ENCODE measurements around the gene DCST2. TPM values are rescaled to one million over a fixed set of nuclear protein-coding genes. Genes with fewer than 3 reads are reported as not detected.

The DCST2 gene
- total RNA-seq, 1 experiment from 2014 or later = 0.21 TPM

- intact Hi-C loops (cut with micrococcal nuclease; ENCODE audit: unreplicated experiment) = no loop called here
- CTCF ChIA-PET = no interaction called here
Observed at GRCh38 chr1:155022927-155023236, 10.7 kb downstream of the DCST2 start.

GRCh38 chr1:155022136-155022926 lies 11.2 kb downstream of the DCST2 start:
- Histone ChIP-seq H3K9me3 (ENCODE audit: low read depth, low read length, poor library complexity, severe bottlenecking) (no peaks in the 10 kb centered on the region), H3K27ac (ENCODE audit: low read depth, low read length, poor library complexity, severe bottlenecking) (no peak overlapping the region), H3K36me3 (ENCODE audit: insufficient read depth, low read length, poor library complexity, severe bottlenecking) (no peaks in the 10 kb centered on the region), H3K4me3 (ENCODE audit: low read depth, low read length, poor library complexity, severe bottlenecking) (no peak overlapping the region), H3K4me1 (ENCODE audit: insufficient read depth, low read length, poor library complexity, severe bottlenecking) (peaks cover 6% of the 10 kb centered on the region), H3K27me3 (replicated peaks; ENCODE audit: insufficient read depth, low read depth, low read length, poor library complexity) (no peaks in the 10 kb centered on the region)
- DNase-seq (ENCODE audit: low spot score) = no peak
- intact Hi-C loops (cut with micrococcal nuclease; ENCODE audit: unreplicated experiment) = no loop called here
- no TSS peak for BruUV-seq (replicated peaks)
- ChIA-PET POLR2A (ENCODE audit: low non-redundant PET) (no interaction called here), CTCF (no interaction called here)
- TF ChIP-seq EZH2 (IDR thresholded peaks at IDR 0.05; ENCODE audit: borderline replicate concordance, low read depth, low read length, poor library complexity, severe bottlenecking) = no peak
- TF ChIP-seq CTCF (conservative IDR thresholded peaks at IDR 0.05; ENCODE audit: low read depth, low read length) = no peak

More at GRCh38 chr1:155022927-155023236, 10.7 kb downstream of the DCST2 start:
- Histone ChIP-seq H3K4me1 (ENCODE audit: insufficient read depth, low read length, poor library complexity, severe bottlenecking) (peaks cover 2% of the 10 kb centered on the region), H3K9me3 (ENCODE audit: low read depth, low read length, poor library complexity, severe bottlenecking) (no peaks in the 10 kb centered on the region), H3K27me3 (replicated peaks; ENCODE audit: insufficient read depth, low read depth, low read length, poor library complexity) (no peaks in the 10 kb centered on the region), H3K27ac (ENCODE audit: low read depth, low read length, poor library complexity, severe bottlenecking) (no peak overlapping the region), H3K36me3 (ENCODE audit: insufficient read depth, low read length, poor library complexity, severe bottlenecking) (no peaks in the 10 kb centered on the region), H3K4me3 (ENCODE audit: low read depth, low read length, poor library complexity, severe bottlenecking) (no peak overlapping the region)
- POLR2A ChIA-PET (ENCODE audit: low non-redundant PET) = interaction anchor here (0.6 kb wide), 1 partner anchor 26 kb away, joined by 4 read pairs; no protein-coding TSS in a partner anchor
- no TSS peak for BruUV-seq (replicated peaks)
- TF ChIP-seq EZH2 (IDR thresholded peaks at IDR 0.05; ENCODE audit: borderline replicate concordance, low read depth, low read length, poor library complexity, severe bottlenecking) (no peak), CTCF (conservative IDR thresholded peaks at IDR 0.05; ENCODE audit: low read depth, low read length) (no peak)
- no peak for DNase-seq (ENCODE audit: low spot score)

- H3K27ac ChIP-seq (ENCODE audit: low read depth, low read length, poor library complexity, severe bottlenecking) = no peak overlapping the region
- no peak for TF ChIP-seq CTCF (conservative IDR thresholded peaks at IDR 0.05; ENCODE audit: low read depth, low read length)
- no peak for TF ChIP-seq EZH2 (IDR thresholded peaks at IDR 0.05; ENCODE audit: borderline replicate concordance, low read depth, low read length, poor library complexity, severe bottlenecking)
- POLR2A ChIA-PET (ENCODE audit: low non-redundant PET) = no interaction called here
- no peak overlapping the region for H3K4me3 ChIP-seq (ENCODE audit: low read depth, low read length, poor library complexity, severe bottlenecking)
- H3K36me3 ChIP-seq (ENCODE audit: insufficient read depth, low read length, poor library complexity, severe bottlenecking) = peaks cover 13% of the 10 kb centered on the region
- H3K9me3 ChIP-seq (ENCODE audit: low read depth, low read length, poor library complexity, severe bottlenecking) = no peaks in the 10 kb centered on the region
- intact Hi-C loops (cut with micrococcal nuclease; ENCODE audit: unreplicated experiment) = no loop called here
- no peaks in the 10 kb centered on the region for H3K27me3 ChIP-seq (replicated peaks; ENCODE audit: insufficient read depth, low read depth, low read length, poor library complexity)
- DNase-seq (ENCODE audit: low spot score) = no peak
- CTCF ChIA-PET = interaction anchor here (0.6 kb wide), 1 partner anchor 15 kb away, joined by 9 read pairs; no protein-coding TSS in a partner anchor
- no TSS peak for BruUV-seq (replicated peaks)
- peaks cover 13% of the 10 kb centered on the region for H3K4me1 ChIP-seq (ENCODE audit: insufficient read depth, low read length, poor library complexity, severe bottlenecking)
Observed at GRCh38 chr1:155019377-155020245, 14.0 kb downstream of the DCST2 start.
